Breast epithelium (tissue), 3 donors: ENCODE measurements around the gene PAQR6.

ENCODE experiments used
- CTCF ChIP-seq, 3 donors: fragments of 450-650 bp; IDR thresholded peaks; one replicate each; pipeline ENCODE4 v1.5.1; 2016 to 2017; ENCODE audit warnings: antibody characterized with exemption in 3 of 3, mild to moderate bottlenecking in 3 of 3, moderate library complexity in 3 of 3
- POLR2A ChIP-seq: fragments of 450-650 bp; IDR thresholded peaks from one replicate; pipeline ENCODE4 v1.6.1; 2016; ENCODE audit warnings: antibody characterized with exemption, mild to moderate bottlenecking, moderate library complexity
- POLR2AphosphoS5 ChIP-seq, 3 donors: sonication (generic); formaldehyde crosslinking; IDR thresholded peaks; one replicate each; pipeline ENCODE4 v1.6.1; 2017; ENCODE audit warnings: antibody characterized with exemption in 3 of 3

- TF ChIP-seq CTCF (IDR thresholded peaks at IDR 0.05) (no peak), POLR2A (no peak), POLR2AphosphoS5 (IDR thresholded peaks at IDR 0.05) (no peak)
Observed at GRCh38 chr1:156293895-156294294, 46.0 kb upstream of the PAQR6 start.
